LHCN-M2 (cell line): Measurements from ENCODE around the gene ZNF761. TPM values are rescaled to one million over a fixed set of nuclear protein-coding genes. Genes with fewer than 3 reads are reported as not detected.
"Not testable (repeated sequence)": the region's sequence is repeated elsewhere in the genome, so short reads cannot be mapped to it uniquely, and the experiment has no call there.

ENCODE experiments used
- DNase-seq: peaks from one replicate; pipeline ENCODE4 v3.0.0-alpha.2; 2012; ENCODE audit warnings: low read depth
- polyA plus RNA-seq: library from polyadenylated mRNA; unstranded; fragments of >200 nt; gene quantifications from one replicate; pipeline ENCODE4 v1.2.1, GENCODE V29; 2012; ENCODE audit warnings: missing spikeins
- total RNA-seq: library from RNA; depleted of rRNA; stranded (reverse); fragments of >200 nt; gene quantifications from 2 replicates; pipeline ENCODE4 v1.2.3, GENCODE V29; 2014; rRNA removed

ZNF761 gene
- total RNA-seq = 11.8 and 16.1 TPM in 2 replicates
- polyA plus RNA-seq = 3.6 TPM

DNA sequence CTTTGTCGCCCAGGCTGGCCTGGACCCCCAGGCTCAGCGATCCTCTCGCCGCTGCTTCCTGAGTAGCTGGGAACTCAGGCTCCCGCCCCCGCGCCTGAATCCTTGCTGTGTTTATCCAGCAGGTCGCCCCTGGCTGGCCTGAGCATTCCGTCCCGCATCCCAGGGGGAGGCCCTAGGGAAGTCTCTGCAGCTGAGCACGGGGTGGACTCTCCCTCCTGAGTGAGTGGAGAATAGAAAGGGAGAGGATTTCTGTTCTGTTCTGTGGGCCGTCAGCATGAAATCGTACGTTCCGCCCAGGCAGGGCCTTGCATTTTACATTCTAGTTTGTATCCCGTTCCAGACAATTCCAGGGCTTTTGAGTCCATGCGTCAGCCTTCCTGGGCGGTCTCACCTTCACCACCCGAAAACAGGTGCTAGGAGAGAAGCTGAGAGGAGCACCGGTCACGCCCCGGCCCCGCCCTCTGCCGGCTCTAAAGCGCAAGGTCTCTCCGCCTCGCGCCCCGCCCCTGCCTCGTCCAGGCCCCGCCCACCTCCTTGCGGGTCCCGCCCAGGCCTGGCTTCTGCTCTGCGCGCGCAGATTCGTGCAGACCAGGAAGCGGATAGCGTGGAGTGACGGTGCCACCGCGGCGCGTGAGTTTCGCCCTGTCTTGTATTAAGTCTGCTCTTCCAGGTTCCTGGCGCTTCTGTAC lies at the start of gene ZNF761:
TSS of gene ZNF761 (plus strand) at position 586 of the 689 bp plus-strand sequence. CDS start 15,285 bp downstream, outside the sequence.
- DNase-seq = peak; percentile 83

GRCh38 chr19:53388168-53388567 lies 43.6 kb upstream of the ZNF761 start:
- DNase-seq = peak; percentile 59

DNA sequence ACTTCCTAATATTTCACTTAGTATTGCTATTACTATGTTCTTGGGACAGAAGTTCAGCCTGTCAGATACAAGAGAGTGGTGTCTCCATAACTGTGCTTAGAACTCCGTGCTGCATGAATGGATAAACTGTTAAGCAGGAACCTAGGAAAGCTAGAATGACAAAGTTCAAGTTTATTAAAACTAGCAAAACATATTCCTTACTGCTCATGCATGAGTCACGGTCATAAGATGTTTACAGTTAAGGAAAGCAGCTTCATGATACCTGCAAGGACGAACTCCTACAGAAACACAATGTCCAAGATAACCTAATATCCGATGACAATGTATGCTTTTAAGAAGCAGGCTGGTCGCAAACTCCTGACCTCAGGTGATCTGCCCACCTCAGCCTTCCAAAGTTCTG lies 42.9 kb upstream of the ZNF761 start:
- DNase-seq = peak; percentile 39

DNA sequence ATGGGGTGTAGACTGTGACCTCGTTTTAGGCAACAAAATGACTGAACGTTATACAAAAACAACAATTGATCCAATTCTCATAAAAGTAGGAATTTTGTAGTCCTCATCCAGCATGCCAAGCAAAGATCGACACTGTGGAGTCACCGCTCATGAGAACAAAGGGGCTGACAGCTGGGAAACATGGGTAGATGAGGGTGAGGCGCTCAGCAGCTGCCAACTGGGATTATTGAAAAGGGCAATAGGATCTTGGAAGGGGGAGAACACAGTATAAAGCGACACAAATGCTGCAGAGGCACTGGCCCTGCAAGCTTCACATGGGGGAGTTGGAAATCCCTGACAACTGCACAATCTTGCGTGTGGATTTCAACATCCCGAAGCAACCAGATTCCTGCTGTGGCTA lies 42.2 kb upstream of the ZNF761 start:
- peak; percentile 33 for DNase-seq

- DNase-seq = no peak
Measured at GRCh38 chr19:53389978-53390377, 41.8 kb upstream of the ZNF761 start.

DNA sequence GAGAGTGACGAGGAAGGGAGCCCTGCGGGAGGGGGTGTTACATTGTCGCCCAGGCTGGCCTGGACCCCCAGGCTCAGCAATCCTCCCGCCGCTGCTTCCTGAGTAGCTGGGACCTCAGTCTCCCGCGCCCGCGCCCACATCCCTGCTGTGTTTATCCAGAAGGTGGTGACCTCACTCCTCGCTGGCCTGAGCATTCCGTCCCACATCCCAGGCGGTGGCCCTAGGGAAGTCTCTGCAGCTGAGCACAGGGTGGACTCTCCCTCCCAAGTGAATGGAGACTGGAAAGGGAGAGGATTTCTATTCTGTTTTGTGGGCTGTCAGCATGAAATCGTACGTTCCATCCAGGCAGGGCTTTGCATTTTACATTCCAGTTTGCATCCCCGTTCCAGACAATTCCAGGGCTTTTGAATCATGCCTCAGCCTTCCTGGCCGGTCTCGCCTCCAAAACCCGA lies 37.2 kb upstream of the ZNF761 start:
- DNase-seq = peak; percentile 72

- DNase-seq = peak; percentile 90
Measured at GRCh38 chr19:53394974-53395839, 36.6 kb upstream of the ZNF761 start, which contains the start of gene ZNF765. ZNF765 (plus strand) TSS chr19:53395149; CDS start chr19:53398016, 2,867 bp downstream.

- DNase-seq = not testable (repeated sequence)
Measured at GRCh38 chr19:53395840-53396524, 35.8 kb upstream of the ZNF761 start.

- no peak for DNase-seq
Measured at GRCh38 chr19:53396525-53396868, 35.3 kb upstream of the ZNF761 start.

DNA sequence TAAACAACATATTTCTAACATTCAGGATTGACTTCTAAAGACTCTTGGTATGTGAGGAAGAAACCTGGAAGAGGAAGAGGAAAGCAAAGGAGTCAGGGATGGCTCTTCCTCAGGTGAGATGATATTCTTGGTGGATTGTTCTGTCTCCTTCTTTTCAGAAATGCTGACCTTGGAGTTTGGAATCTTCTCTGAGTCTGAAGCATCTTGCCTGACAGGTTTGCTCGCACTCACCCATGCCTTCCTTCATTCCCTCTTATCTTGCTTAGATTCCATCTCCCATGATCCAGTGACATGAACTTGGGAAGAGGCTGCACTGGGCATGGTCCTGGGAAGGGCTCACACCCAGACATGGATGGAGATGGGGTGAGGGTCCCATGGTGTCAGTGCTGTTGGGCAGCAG lies 33.9 kb upstream of the ZNF761 start:
- DNase-seq = not testable (repeated sequence)

DNA sequence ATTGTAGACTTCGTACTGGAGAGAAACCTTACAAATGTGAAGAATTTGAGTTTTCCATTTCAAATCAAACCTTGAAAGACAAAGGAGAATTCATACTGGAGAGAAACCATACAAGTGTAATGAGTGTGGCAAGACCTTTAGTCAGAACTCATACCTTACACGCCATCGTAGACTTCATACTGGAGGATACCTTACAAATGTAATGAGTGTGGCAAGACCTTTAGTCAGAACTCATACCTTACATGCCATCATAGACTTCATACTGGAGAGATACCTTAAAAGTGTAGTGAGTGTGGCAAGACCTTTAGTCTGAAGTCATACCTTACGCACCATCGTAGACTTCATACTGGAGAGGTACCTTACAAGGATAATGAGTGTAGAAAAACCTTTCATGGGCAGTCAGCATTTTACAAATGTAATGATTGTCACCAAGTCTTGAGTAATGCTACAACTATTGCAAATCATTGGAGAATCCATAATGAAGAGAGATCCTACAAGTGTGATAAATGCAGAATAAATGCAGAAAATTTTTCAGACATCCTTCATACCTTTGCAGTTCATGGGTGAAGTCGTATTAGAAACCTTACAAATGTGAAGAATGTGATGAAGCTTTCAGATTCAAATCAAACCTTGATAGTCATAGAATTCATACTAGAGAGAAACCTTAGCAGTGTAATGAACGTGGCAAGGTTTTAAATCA lies 22.1 kb upstream of the ZNF761 start:
- DNase-seq = no peak

DNA sequence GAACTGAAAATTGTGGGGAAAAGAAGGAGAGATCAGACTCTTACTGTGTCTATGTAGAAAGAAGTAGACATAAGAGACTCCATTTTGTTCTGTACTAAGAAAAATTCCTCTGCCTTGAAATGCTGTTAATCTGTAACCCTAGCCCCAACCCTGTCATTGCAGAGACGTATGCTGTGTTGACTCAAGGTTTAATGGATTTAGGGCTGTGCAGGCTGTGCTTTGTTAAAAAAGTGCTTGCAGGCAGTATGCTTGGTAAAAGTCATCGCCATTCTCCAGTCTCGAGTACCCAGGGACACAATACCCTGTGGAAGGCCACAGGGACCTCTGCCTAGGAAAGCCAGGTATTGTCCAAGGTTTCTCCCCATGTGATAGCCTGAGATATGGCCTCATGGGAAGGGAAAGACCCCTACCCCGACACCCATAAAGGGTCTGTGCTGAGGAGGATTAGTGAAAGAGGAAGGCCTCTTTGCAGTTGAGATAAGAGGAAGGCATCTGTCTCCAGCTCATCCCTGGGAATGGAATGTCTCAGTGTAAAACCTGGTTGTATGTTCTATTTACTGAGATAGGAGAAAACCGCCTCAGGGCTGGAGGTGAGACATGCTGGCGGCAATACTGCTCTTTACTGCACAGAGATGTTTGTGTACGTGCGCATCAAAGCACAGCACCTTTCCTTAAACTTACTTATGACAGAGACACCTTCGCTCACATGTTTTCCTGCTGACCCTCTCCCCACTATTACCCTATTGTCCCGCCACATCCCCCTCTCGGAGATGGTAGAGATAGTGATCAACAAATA lies 11.1 kb upstream of the ZNF761 start:
- DNase-seq = not testable (repeated sequence)

DNA sequence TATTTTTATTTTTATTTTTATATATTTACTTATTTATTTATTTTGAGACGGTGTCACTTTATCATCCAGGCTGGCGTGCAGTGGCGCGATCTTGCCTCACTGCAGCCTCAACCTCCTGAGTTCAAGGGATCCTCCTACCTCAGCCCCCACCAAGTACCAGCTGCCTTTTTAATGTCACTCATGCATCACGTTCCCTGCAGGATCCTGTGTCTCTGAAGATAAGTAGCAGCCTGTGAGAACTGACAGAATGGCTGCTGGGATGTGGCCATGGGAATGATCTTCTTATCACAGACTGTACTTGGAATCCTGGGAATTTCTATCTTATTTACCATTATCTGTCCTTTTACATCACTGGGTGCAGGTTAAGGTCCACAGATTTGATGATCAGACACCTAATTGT lies 9.2 kb upstream of the ZNF761 start:
- DNase-seq = no peak

GRCh38 chr19:53423074-53423473 lies 8.7 kb upstream of the ZNF761 start:
- not testable (repeated sequence) for DNase-seq

GRCh38 chr19:53423680-53424079 lies 8.1 kb upstream of the ZNF761 start:
- not testable (repeated sequence) for DNase-seq

GRCh38 chr19:53424968-53425597 lies 6.7 kb upstream of the ZNF761 start:
- DNase-seq = peak; percentile 52

- peak; percentile 27 for DNase-seq
Measured at GRCh38 chr19:53432088-53432661, 391 bp downstream of the ZNF761 start.

DNA sequence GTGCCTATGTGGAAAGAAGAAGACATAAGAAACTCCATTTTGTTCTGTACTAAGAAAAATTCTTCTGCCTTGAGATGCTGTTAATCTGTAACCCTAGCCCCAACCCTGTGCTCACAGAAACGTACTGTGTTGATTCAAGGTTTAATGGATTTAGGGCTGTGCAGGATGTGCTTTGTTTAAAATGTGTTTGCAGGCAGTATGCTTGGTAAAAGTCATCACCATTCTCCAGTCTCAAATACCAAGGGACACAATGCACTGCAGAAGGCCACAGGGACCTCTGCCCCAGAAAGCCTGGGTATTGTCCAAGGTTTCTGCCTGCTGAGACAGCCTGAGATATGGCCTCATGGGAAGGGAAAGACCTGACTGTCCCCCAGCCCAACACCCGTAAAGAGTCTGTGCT lies 12.0 kb downstream of the ZNF761 start:
- not testable (repeated sequence) for DNase-seq

- DNase-seq = not testable (repeated sequence)
Measured at GRCh38 chr19:53447196-53447595, 15.4 kb downstream of the ZNF761 start.

DNA sequence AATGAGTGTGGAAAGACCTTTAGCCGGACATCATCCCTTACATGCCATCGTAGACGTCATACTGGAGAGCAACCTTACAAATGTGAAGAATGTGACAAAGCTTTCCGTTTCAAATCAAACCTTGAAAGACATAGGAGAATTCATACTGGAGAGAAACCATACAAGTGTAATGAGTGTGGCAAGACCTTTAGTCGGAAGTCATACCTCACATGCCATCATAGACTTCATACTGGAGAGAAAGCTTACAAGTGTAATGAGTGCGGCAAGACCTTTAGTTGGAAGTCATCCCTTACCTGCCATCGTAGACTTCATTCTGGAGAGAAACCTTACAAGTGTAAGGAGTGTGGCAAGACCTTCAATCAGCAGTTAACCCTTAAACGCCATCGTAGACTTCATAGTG lies 24.0 kb downstream of the ZNF761 start:
- no peak for DNase-seq
